GM13977 (cell line): ENCODE data around the gene WWC1.
"Not testable (repeated sequence)": the region's sequence is repeated elsewhere in the genome, so short reads cannot be mapped to it uniquely, and the experiment has no call there.

ENCODE experiments used
- DNase-seq: peaks from one replicate; pipeline ENCODE4 v3.0.0; 2012; ENCODE audit warnings: low spot score
- in situ Hi-C: fragments of 300-500 bp; cut with MboI; formaldehyde crosslinking; loops from one replicate; pipeline ENCODE4 v1.12.0; 2022; ENCODE audit warnings: low sequenced_read_pairs, low pct_unique_long_range_greater_than_20kb, mixed read lengths, inconsistent platforms; ENCODE audit not compliant: unreplicated experiment
- TF ChIP-seq, protein P1 (sequence below): IDR thresholded peaks from 2 replicates; pipeline ENCODE4 v1.5.1; 2012; ENCODE audit warnings: mild to moderate bottlenecking, control low read depth; ENCODE audit not compliant: insufficient read depth; ENCODE audit errors: extremely low read depth, missing control alignments

WWC1 gene

DNA sequence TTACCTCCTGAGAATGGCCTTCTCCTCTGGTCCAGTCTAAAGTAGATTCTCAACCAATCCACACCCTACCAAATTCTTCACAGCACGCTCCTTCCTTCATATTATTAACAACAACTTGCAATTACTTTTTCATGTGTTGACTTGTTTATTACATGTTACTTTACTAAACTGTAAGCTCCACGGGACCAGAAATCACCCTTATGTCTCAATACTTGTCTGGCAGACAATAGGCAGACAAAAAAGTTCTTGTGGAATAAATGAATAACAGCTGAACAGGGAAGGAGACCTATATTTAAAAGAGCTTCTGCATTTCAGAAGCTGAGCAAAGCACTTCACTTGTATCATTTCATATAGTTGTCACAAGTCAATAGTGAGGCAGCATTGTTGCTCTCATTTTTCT is 5.7 kb upstream of the WWC1 start:
- in situ Hi-C loops, result no loop called here
- TF ChIP-seq, protein P1, sequence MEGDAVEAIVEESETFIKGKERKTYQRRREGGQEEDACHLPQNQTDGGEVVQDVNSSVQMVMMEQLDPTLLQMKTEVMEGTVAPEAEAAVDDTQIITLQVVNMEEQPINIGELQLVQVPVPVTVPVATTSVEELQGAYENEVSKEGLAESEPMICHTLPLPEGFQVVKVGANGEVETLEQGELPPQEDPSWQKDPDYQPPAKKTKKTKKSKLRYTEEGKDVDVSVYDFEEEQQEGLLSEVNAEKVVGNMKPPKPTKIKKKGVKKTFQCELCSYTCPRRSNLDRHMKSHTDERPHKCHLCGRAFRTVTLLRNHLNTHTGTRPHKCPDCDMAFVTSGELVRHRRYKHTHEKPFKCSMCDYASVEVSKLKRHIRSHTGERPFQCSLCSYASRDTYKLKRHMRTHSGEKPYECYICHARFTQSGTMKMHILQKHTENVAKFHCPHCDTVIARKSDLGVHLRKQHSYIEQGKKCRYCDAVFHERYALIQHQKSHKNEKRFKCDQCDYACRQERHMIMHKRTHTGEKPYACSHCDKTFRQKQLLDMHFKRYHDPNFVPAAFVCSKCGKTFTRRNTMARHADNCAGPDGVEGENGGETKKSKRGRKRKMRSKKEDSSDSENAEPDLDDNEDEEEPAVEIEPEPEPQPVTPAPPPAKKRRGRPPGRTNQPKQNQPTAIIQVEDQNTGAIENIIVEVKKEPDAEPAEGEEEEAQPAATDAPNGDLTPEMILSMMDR, result no peak
- DNase-seq, result no peak

DNA sequence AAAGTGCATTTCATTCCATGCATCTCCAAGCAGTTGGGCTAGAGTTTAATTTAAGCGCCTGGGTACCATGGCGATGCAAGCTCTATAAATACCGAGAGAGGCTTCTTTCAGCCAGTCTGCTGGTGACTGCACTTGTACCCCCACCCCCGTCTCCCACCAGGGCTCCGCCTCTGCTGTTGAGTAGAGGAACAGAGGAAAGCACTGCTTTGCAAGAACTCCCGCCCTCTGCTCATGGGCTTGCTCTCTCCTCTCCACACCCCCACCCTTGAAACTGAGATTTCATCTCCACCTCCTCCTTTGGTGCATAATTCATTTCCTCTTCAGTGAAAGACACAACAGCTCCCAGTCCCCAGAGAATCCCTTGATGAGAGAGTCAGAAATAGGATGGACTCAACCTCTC is 5.1 kb upstream of the WWC1 start:
- TF ChIP-seq, protein P1, result no peak
- DNase-seq, result no peak
- in situ Hi-C loops, result no loop called here

DNA sequence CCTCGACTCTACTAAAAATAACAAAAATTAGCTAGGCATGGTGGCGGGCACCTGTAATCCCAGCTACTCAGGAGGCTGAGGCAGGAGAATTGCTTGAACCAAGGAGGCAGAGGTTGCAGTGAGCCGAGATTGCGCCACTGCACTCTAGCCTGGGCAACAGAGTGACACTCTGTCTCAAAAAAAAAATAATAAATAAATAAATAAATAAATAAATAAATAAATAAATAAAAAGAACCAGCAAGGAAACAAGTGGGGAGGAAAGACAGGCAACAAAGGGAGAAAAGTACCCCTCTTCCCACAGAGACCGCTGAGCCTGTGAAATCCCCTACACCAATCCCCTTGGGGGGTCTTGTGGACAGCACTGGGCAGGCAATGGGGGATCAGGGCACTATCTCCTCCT is 4.6 kb upstream of the WWC1 start:
- DNase-seq, in situ Hi-C loops: not testable (repeated sequence)

DNA sequence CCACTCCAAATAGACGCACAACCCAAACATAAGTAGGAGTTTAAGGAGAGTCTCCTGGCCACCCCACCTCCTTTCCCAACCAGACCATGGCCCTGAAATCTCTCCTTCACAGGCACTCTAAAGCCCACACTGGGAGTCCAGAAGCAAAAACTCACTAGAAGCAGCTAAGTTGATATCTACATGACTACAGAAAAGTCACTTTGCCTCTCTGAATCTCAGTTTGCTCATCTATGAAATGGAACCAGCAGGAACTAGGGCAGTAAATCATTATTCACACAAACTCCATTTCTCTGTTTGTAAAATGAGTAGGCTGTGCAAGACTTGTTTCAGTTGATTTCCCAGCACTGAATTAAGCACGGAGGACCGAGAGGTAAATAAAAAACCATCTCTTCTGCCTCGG is 4.1 kb upstream of the WWC1 start:
- TF ChIP-seq, protein P1, result no peak
- DNase-seq, result no peak
- in situ Hi-C loops, result no loop called here

DNA sequence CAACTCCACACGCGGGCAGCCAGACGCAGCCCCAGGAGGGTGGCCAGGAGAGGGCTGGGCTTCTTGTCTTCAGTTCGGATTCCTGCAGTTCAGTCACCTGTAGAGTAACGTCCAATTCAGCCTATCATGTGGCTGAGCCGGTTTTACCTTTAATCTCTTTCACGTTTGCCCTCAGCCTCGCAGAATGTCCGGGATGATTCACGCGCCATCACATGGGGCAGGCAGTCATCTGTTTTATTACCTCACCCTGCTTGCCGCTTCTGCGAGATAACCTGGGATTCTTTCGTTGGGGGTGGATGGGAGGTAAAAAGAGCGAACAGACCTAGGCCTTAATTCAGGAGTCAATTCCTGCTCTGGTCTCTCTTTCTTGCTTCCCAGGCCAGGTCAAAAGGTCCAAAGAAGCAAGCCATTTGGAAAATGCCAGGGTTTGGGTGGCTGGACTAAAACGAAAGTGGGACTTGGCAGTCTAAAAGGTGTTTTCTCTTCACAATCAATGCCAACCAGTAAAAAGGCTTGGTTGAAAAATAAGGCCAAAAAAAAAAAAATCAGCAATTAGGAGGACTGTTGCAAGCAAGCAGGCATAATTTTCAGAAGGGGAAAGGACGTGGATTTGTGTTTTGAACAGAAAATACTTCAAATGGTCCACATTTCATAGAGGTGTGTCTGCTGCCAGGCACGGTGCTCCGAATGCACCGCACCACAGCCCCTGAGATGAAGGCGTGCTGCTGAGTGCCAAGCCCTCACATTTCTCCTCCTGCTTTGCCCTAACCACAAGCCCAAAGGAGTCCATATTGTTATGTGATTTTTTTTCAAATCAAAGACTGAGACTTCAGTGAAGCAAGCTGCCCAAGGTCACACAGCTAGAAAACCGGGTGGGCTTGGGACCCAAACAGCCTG is 2.8 kb upstream of the WWC1 start:
- TF ChIP-seq, protein P1, result no peak
- in situ Hi-C loops, result no loop called here
- DNase-seq, result no peak

DNA sequence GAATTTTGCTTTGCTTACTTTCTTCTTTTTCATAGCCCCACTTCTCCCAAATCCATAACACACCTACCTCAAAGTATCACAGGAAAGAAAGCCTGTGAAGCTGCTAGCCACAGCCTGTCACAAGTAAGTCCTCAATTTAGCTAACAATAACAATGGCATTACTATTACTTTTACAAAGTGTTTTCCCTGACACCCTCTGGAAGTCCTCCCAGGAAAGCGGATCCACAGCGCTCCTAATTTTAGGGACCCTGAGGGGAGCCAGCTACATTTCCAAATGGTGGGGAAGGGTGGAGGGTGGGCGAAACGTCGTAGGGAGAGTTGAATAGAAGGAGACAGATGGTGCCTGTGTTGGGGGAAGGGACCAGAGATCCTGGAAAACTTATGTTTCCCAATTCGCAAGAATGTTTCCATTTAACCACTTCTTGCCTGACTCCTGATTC is 523 bp upstream of the WWC1 start:
- no peak for DNase-seq

More for the DNA sequence above, 523 bp upstream of the WWC1 start:
- in situ Hi-C loops, result no loop called here
- TF ChIP-seq, protein P1, result no peak
